Right lung (tissue), 5 donors: ENCODE measurements around the gene EXOSC7. TPM values are rescaled to one million over a fixed set of nuclear protein-coding genes. Genes with fewer than 3 reads are reported as not detected.
"Not testable (repeated sequence)": the region's sequence is repeated elsewhere in the genome, so short reads cannot be mapped to it uniquely, and the experiment has no call there.

Experiments
- DNase-seq, 2 donors: peaks; one replicate each; pipeline ENCODE4 v3.0.0-alpha.2; 2013
- polyA plus RNA-seq, 5 donors: library from polyadenylated mRNA; unstranded; fragments of 120-200 nt; gene quantifications; one replicate each; pipeline versions ENCODE4 v1.2.1 to v1.2.3, GENCODE V29; 2013; ENCODE audit warnings: inconsistent platforms in 1 of 5, low replicate concordance in 1 of 5; ENCODE audit not compliant: insufficient read length in 5 of 5, insufficient read depth in 1 of 5

The EXOSC7 gene
- polyA plus RNA-seq, 5 donors: 55.4 to 77.9 (median 63.1) TPM

DNA sequence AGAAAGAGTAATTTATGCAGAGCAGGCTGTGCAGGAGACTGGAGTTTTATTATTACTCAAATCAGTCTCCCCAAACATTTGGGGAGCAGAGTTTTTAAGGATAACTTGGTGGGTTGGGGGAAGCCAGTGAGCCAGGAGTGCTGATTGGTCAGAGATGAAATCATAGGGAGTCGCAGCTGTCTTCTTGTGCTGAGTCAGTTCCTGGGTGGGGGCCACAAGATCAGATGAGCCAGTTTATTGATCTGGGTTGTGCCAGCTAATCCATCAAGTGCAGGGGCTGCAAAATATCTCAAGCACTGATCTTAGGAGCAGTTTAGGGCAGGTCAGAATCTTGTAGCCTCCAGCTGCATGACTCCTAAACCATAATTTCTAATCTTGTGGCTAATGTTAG, 77.8 kb downstream of the EXOSC7 start:
- DNase-seq: not testable (repeated sequence)

DNA sequence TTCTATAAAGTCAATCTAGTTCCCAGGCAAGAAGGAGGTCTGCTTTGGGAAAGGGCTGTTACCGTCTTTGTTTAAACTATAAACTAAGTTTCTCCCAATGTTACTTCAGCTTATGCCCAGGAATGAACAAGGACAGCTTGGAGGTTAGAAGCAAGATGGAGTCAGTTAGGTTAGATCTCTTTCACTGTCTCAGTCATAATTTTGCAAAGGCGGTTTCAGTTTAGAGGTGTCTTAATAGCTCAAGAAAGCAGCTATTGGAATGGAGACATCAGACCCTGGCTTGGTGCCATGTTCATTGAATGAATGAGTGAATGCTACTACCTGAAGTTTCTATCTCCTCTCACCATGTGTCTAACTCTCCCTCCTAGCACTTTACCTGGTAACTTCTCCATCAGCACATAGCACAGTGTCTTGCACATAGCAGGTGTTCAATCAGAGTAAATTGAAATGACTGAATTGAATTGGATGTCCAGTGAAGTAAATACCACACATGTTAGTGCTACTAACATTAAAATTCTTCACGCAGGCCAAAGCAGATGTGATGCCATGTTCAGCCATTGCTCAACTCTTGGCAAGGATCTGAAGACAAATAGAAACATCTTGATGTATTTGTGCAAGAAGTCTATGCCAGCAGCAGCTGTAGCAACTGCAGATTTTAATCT, 78.3 kb downstream of the EXOSC7 start:
- no peak for DNase-seq

DNA sequence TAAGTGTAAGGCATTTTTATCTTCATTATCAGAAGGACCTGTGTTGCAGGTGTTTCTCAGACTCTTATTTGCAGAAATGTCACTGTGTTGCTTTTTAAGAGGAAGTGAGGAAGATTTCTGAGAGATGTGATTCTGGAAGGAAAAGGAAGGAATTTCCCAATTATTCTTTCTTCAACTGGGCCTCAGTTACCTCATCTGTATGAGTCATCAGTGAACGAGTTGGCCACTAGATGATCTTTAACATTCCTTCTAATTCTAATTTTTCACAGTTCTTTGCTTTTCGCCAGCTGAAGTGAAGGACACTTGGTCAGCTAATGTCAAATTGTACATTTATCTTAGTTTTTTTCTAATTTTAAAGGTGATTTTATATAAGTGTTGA, 79.0 kb downstream of the EXOSC7 start:
- no peak for DNase-seq

DNA sequence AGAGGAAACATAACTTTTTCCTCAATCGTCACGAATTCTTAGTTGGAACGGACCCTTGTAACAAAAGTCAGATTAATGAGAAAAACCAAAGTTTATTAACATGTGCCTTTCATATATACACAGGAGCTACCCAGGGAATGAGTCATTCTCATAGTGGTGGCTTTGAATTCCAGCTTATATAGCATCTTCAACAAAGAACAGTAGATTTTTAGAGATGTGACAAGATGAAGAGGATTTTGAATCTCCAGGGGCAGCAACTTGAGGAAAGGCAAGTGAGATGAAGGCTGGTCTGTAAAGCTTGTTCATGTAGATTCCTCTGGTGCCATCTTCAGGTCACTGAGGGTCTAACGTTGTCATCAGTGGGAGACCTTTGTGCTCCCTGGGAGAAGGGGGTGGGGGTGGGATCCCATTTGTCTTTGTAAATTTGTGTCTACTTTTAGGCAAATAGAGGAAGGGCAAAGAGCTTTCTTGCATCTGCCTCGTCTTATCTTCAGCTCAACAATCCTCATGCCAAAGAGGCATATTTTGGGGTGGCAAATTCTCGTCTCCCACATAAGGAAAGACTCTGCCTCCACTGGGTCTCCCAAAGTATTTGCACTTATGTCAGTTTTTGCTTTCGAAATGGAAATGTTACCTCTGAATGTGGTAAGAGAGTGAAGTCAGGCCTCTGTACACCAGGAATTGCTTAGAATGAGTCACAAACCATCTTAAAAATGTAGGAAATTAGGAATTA, 79.5 kb downstream of the EXOSC7 start:
- DNase-seq: no peak

DNA sequence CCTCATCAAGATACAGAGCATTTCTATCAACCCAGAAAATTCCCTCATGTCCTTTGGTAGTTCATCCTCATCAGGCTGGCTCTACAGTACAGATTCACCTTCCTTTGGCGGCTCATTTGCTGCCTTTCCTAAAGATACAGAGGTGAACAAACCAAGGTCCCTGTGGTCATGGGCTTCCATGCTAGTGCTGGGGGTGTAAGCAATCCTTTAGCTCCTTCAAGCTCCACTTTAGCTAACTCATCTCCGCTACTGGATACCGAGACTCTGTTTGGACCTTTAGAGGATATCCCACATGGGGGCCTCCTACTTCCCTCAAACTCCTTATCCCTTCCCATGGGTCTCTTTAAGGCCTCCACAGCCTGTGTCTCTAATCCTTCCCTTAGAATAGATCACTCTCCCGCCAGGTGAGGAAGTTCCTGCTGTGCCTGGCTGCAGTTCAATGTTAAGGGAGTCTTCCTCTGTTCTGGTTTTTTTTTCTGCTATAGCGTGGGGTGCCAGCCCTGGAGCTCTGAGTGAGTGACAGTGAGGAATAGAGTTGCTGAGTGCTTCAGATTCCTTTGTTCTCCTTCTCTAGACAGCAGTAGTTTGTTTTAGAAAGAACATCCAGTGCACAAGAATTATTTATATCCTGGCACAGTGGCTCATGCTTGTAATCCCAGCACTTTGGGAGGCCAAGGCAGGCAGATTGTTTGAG, 80.7 kb downstream of the EXOSC7 start:
- no peak for DNase-seq

DNA sequence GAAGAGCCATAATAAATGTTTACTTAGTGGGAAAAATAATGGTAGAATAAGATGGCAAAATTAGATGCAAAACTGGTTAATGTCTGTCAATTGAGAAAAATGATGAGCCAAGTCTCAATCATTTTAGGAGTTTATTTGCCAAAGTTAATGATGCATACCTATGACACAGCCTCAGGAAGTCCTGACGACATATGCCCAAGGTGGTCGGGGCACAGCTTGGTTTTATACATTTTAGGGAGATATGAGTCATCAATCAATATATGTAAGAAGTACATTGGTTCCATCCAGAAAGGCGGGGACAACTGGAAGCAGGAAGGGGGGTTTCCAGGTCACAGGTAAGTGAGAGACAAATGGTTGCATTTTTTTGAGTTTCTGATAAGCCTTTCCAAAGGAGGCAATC, 81.5 kb downstream of the EXOSC7 start:
- no peak for DNase-seq

DNA sequence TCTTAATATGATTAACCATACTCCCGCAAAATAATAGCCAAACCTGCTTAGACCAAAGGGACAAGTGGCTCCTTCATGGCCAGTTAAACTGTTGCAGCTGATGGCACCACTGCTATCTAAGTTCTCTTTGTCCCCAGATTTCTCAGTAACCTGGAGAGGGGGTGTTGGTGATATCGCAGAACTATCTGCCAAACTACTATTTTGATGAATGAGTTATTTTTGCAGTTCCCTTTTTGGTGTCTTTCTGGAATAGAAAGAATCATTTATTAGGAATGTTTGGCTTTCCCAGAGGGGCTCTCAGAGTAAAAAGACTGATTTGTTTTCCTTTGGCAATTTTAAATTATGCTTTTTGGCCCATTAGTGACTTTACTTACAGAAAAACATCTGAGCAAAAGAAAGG, 83.1 kb downstream of the EXOSC7 start:
- no peak for DNase-seq

DNA sequence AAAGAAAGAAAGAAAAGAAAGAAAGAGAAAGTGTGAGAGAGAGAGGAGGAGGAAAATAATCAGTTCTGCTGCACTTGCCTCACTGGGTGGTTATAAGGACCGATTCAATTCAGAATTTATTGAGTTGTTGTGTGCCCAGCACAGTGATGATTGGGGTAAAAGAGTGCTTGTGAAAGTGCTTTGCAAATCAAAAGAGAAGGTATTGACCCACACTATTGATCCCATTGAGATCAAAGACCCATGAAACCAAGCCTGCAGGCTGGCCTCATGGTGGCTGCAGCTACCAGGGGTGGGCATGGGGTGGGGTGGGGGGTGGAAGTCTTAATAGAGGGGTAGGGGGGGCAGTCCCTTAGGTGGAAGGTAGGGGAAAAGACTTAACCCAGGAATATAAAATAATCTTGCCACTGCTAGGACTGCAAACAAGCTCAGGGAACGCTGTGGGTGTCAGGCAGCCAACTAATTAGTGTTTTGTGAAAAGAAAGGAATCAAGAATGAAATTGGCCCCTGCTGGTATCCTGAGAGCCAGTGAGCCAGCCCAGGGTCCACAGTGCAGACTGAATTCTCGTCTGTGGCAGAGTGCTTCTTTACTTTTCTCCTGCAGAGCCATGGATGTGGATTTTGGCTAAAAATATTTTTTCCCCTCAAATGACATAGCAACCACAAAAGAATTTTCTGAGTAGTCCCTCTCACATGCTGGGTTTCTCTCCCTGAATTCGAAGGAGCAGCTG, 84.3 kb downstream of the EXOSC7 start:
- DNase-seq: no peak

Other genes with a start within 250 kb of the EXOSC7 start
- 10 to 100 TPM in 2 of 5 donors, 1 to 10 TPM in 3; 7.0 to 15.2 (median 9.9) TPM for gene ZNF501, start 246.6 kb upstream of the EXOSC7 start, polyA plus RNA-seq
- 10 to 100 TPM; 36.2 to 67.3 (median 61.7) TPM for gene KIAA1143, start 214.6 kb upstream of the EXOSC7 start, polyA plus RNA-seq
- gene KIF15, start 214.4 kb upstream of the EXOSC7 start, polyA plus RNA-seq: 10 to 100 TPM; 15.2 to 43.9 (median 24.7) TPM
- gene TMEM42, start 114.3 kb upstream of the EXOSC7 start, polyA plus RNA-seq: 10 to 100 TPM; 19.9 to 25.2 (median 22.8) TPM
- gene TGM4, start 101.6 kb upstream of the EXOSC7 start, polyA plus RNA-seq: under 1 TPM in 4 of 5 donors, not detected in 1; 0.03 to 0.09 (median 0.05) TPM
- 100 to 1,000 TPM; 108 to 136 (median 117) TPM for gene ZDHHC3, start 70 bp upstream of the EXOSC7 start, polyA plus RNA-seq
- gene CLEC3B, start 50.1 kb downstream of the EXOSC7 start, polyA plus RNA-seq: 100 to 1,000 TPM; 101 to 194 (median 110) TPM
- under 1 TPM; 0.30 to 0.57 (median 0.42) TPM for gene CDCP1, start 170.1 kb downstream of the EXOSC7 start, polyA plus RNA-seq